Uterus (tissue), 2 donors: Measurements from ENCODE around the gene IDH3A.

Experiments
- POLR2A ChIP-seq, 2 donors: fragments of 450-650 bp; IDR thresholded peaks; one replicate each; pipeline ENCODE4 v1.6.1; 2016; ENCODE audit warnings: antibody characterized with exemption in 2 of 2, mild to moderate bottlenecking in 1 of 2, moderate library complexity in 1 of 2
- TF ChIP-seq, protein P1 (sequence below), 4 experiments: fragments of 200-600 bp in 2 of 4; fragments of 450-650 bp in 2 of 4; sonication (generic) in 2 of 4; IDR thresholded peaks; one replicate each; pipeline ENCODE4 v1.5.1; 2016 to 2019; ENCODE audit warnings: antibody characterized with exemption in 4 of 4, mild to moderate bottlenecking in 2 of 4, moderate library complexity in 1 of 4

GRCh38 chr15:78212546-78213424 lies 63.6 kb downstream of the IDH3A start:
- TF ChIP-seq, protein P1, sequence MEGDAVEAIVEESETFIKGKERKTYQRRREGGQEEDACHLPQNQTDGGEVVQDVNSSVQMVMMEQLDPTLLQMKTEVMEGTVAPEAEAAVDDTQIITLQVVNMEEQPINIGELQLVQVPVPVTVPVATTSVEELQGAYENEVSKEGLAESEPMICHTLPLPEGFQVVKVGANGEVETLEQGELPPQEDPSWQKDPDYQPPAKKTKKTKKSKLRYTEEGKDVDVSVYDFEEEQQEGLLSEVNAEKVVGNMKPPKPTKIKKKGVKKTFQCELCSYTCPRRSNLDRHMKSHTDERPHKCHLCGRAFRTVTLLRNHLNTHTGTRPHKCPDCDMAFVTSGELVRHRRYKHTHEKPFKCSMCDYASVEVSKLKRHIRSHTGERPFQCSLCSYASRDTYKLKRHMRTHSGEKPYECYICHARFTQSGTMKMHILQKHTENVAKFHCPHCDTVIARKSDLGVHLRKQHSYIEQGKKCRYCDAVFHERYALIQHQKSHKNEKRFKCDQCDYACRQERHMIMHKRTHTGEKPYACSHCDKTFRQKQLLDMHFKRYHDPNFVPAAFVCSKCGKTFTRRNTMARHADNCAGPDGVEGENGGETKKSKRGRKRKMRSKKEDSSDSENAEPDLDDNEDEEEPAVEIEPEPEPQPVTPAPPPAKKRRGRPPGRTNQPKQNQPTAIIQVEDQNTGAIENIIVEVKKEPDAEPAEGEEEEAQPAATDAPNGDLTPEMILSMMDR (IDR thresholded peaks at IDR 0.05), result no peak
- TF ChIP-seq POLR2A (IDR thresholded peaks at IDR 0.05), result no peak
